GM18951 (cell line): Measurements from ENCODE around the gene MORC2.

ENCODE experiments used
- POLR2A ChIP-seq: IDR thresholded peaks from 4 replicates; pipeline ENCODE4 v1.6.1; 2011; ENCODE audit warnings: mild to moderate bottlenecking; ENCODE audit not compliant: insufficient read length, insufficient read depth; ENCODE audit errors: extremely low read depth
- in situ Hi-C: fragments of 300-500 bp; cut with MboI; formaldehyde crosslinking; loops from one replicate; pipeline ENCODE4 v1.12.0; 2022; ENCODE audit warnings: low sequenced_read_pairs, mixed read lengths, inconsistent platforms; ENCODE audit not compliant: unreplicated experiment

Gene MORC2

DNA sequence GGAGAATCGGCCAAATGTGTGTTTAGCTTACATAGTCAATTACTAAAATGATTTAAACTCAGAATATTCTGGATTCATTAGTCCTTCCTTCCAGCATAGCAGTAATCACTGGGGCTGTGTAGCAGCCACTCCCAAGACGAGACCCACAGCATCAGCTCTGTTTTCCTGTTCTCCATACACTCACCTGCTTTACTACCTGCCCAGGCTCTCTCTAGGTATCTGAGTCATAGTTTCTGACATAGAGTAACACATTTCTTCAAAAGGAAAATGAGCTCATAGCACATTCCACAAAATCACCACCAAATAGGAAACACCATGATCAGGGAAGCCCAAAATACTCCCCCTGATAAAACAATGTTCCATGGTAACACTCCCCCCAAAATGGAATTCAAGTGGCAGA lies 22.9 kb downstream of the MORC2 start:
- in situ Hi-C loops, result no loop called here
- TF ChIP-seq POLR2A, result no peak

DNA sequence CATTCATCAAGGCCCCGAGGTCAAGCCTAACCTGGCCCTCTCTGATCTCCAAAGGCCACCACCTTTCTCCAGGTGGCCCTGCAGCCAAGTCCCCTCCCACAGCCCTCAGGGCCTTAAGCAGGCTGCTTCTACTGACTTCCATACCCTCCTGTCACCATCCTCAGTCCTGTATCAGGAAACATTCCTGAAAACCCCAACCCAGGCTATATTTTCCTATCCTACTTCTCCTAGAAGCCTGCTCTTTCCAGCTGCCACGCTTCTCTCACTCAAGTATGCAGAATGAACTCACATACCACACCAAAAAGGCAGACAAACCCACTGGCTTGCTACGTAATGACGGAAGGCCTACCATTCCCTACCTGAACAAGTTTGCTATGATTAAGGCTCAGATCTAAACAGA lies 23.6 kb downstream of the MORC2 start:
- no peak for TF ChIP-seq POLR2A
- in situ Hi-C loops, result no loop called here

DNA sequence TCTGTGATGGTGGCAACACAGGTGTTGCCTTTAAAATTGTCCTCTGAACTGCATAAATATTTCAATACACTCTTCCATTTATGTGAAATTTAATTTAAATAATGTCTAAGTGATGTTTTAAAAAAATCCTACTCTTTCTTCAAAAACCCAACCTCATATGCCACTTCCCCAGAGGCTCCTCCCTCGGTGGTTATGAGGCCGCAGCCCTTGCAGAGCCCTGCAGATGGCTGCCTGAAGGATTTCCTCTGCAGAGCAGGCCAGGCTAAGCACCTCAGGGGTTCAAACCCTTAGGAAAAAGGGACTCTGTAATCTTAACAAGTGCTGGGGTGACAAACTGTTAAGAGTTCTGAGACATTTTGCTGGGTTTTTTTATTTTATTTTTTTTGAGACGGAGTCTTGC lies 25.2 kb downstream of the MORC2 start:
- no peak for TF ChIP-seq POLR2A
- in situ Hi-C loops, result no loop called here

DNA sequence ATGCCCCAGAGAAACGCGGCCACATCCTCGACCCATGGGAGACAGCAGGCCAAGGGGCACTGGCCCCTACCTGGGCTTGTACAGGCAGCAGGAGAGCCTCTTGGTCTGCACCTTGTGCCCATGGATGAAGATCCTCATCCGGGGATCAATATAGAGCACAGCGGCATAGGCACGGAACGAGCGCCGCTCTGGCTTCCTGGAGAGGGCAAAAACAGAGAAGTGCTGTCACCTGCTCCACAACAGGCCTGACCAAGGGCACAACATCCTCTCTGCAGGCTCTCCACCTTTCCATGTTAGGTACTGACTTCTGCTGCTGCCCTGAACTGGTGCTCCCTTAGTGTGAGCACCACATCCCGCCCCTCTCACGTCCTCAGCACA lies 27.2 kb downstream of the MORC2 start:
- in situ Hi-C loops, result no loop called here
- TF ChIP-seq POLR2A, result no peak

DNA sequence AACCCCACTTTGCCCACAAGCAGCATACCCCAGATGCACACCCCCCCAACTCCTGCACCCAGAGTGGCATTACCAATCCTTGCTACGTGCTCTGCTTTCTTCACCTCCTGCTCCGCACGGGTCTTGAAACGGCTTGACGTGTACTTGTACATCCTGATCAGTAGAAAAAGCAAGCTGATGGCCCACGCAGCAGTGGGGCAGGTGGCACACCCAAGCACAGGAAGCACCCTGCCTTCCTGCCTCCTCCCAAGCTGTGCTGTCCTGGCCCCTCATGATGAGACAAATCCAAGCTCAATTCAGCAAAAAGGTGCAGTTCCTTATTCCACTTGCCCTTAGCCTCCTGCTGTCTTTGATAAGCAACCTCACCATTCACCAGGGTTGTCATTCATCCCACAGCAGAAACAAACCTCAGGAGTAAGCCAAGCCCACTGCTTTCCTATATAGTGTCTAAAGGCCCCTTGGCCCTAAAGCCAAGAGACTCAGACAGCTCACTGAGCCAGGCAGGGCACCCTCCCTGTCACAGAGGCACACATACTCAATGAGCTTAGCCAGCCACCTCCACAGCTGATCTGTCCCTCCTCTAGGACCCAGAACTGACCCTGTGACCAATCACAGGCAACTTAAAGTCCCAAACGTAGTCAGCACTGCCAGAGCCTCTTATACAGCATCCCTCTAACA lies 27.8 kb downstream of the MORC2 start:
- in situ Hi-C loops, result no loop called here
- TF ChIP-seq POLR2A, result no peak

DNA sequence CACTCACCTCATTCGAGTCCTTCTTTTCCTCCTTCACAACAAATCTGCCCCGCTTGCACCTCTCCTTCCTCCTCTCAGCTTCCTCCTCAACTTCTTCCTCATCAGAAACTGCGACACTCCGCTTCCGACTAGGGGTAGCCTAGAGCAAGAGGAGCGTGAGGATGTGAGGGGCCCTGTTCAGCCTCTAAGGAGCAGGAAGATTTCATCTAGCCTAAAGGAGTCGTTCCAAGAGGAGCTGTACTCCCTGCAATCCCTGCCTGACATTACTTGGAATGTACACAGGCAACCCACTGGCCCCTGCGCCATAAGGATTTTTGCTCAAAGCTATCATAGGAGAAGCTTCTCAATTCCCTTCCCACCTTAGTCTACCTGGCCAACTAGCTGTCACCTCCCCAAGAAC lies 34.5 kb downstream of the MORC2 start:
- in situ Hi-C loops, result no loop called here
- no peak for TF ChIP-seq POLR2A

DNA sequence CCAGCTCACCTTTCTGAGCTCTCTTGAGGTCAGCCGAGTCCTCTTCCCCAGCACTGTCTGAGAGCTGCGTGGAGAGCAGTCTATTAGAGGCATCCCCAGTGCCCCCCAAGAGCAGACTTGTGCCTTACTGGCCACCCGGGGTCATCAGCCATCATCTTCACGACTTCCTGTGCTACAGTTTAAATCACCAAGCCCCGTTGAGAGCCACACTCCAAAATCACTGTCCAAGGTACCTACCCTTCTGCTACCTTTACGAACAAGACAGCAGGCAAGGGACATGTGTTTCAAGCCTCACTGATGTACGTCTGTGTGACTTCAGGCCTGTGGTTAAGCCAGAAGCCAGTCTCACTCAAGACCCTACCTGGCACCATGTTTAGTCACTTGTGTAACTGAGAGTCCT lies 35.1 kb downstream of the MORC2 start:
- in situ Hi-C loops, result no loop called here
- no peak for TF ChIP-seq POLR2A

DNA sequence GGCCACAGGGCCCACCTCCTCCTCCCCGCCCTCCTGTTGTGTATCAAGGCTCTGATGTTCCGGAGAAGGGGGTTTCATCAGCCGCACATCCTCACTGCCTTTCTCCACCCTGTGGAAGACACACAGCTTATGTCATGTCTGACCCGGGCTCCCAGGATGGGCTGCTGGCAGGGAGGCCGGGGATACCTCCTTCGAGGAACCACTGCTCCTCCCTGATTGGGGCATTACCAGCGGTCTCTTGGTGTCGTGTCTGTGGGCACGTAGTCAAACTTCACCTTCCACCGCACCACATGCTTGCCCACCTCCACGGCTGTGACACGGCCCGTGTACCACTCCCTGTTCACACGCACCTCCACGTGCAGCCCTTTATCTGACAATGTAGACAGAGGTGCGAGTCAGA lies 35.9 kb downstream of the MORC2 start:
- TF ChIP-seq POLR2A, result no peak
- in situ Hi-C loops, result no loop called here

DNA sequence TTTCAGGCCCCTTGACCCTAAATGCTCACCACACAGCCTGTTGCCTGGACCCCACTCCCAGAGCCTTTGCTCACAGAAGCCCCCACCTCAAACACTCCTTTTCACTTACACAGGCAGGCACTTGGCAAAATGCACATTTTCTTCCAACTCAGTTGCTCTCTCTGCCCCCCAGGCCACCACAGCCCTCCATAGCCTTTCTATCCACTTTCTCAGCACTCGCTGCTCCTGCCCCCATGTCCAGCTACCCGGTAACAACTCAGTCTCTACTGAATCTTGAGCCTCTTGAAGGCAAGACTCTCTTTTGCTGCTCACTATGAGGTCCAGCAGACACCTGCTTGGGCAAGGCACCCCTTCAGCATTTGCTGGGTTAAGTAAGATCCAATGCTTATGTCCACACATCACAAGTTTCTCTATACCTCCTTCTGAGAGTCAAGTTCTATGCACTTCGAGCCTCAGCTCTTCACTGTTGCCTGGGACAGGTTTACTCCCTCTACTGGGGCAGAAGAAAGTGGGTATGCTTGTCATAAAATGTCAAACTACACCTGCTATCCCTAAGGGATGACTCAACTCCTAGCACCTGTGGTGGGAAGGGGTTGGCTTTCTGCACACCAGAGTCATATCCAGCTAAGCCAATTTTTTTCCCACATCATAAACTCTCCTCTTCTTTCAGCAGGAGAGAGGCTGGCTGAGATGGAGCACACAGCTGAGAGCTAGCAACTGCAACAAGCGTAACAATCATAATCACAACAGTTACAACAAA lies 36.9 kb downstream of the MORC2 start:
- no peak for TF ChIP-seq POLR2A
- in situ Hi-C loops, result no loop called here

DNA sequence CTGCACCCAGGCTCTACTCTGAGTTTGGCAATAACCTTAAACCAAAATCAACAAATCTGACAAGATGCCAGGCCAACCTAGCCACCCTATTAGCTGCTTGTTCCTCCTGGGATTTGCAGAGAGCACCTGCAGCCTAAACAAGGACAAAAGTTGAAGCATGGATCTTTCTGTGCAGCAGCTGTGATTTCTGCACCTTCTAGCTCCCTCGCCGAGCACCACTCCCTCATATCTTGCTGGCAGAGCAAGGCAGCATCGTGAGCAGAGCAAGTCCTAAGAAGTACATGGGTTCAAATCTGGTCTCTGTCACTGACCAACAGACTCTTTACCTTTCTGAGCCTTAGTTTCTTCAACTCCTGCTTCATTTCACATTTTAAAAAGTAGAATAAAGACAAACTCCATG lies 38.3 kb downstream of the MORC2 start:
- in situ Hi-C loops, result no loop called here
- no peak for TF ChIP-seq POLR2A

DNA sequence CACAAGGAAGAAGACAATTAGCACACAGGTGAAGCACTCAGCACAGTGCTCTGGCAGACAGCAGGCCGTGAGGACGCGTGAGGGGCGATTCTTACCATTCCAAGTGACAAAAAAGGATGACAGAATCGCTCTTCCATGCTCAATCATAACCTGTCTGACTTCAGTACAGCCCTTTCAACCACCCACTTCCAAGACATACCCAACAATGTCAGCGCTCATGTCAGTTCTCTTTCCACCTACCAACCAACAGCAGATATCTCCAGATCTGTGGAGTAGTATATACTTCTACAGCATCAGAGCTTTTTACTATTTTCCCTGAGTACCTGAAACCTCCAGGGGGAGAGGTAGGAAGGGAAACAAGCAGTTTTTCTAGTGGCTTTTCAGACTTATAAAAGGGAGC lies 40.2 kb downstream of the MORC2 start:
- in situ Hi-C loops, result no loop called here
- TF ChIP-seq POLR2A, result no peak

DNA sequence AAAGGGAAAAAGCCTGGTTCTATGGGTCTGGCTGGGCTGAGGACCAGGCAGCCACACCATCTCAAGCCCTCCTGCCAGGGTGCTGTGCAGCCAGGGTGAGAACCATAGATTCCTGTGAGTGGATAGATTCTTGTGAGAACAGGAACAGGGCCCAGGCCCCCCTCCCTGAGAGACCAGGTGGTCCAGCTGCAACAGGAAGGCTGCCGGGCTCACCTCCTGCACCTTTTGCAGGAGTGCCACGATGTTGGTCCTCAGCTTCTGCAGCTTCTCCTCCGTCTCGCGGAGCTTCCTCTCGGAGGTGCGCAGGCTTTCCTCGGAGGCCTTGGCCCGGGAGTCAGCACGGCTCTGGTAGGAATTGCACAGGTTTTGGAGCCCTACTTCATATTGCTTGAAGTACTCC lies 40.8 kb downstream of the MORC2 start:
- in situ Hi-C loops, result no loop called here
- no peak for TF ChIP-seq POLR2A

DNA sequence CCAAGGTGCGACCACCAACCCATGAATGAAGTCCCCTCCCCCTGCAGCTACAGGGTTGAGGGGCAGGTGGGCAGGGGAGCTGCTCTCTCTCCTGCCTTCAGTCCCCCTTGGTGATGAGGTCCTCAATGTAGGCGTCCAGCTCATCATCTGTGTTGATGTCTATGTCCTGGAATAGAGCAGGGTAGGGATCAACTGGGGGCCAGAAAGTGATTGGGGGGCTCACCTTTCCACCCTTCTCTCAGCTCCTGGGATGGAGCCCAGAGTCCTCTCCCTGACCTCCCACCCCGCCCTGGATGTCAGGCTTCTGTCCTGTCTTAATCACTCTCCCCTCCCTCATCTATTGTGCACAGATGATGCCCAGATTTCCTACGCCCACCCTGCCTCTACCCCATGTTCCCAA lies 41.9 kb downstream of the MORC2 start:
- in situ Hi-C loops, result no loop called here
- TF ChIP-seq POLR2A, result no peak

DNA sequence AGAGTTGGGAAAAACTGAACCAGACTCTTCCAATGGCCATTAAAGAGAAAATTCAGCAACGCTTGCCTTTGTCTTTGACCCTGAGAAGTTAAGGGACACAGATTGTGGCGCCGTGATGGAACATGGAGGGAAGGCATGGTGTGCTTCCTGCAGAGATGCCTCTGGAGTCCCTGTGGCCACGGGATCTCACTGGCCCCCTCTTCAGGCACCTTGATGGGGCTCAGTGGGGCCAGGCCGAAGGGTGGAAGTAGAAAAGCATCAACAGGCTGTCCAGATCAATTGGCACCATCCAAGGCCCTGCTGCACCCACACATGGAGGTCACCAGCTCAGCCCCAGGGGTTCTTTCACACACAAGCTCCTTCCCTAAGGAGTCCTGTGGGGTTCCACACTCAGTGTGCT lies 42.9 kb downstream of the MORC2 start:
- in situ Hi-C loops, result no loop called here
- no peak for TF ChIP-seq POLR2A
